ENCODE data around the gene CFAP46.

- TF ChIP-seq CTCF (IDR thresholded peaks at IDR 0.05; ENCODE audit: insufficient read depth, low read length, poor library complexity, severe bottlenecking): no peak
- TF ChIP-seq EZH2phosphoT487 (conservative IDR thresholded peaks at IDR 0.05; ENCODE audit: low read length): no peak
These were observed 94.5 kb downstream of the CFAP46 start for GRCh38 chr10:132847856-132848255.

Data from SU-DHL-6 (cell line).